HG03460 (cell line): ENCODE data around the gene GPRIN2.
"Not testable (repeated sequence)": the region's sequence is repeated elsewhere in the genome, so short reads cannot be mapped to it uniquely, and the experiment has no call there.

Experiments used
- ATAC-seq: cut with Tn5 transposase; IDR thresholded peaks from one replicate; pipeline ENCODE4 v1.9.1; 2021; ENCODE audit not compliant: unreplicated experiment

The GPRIN2 gene

DNA sequence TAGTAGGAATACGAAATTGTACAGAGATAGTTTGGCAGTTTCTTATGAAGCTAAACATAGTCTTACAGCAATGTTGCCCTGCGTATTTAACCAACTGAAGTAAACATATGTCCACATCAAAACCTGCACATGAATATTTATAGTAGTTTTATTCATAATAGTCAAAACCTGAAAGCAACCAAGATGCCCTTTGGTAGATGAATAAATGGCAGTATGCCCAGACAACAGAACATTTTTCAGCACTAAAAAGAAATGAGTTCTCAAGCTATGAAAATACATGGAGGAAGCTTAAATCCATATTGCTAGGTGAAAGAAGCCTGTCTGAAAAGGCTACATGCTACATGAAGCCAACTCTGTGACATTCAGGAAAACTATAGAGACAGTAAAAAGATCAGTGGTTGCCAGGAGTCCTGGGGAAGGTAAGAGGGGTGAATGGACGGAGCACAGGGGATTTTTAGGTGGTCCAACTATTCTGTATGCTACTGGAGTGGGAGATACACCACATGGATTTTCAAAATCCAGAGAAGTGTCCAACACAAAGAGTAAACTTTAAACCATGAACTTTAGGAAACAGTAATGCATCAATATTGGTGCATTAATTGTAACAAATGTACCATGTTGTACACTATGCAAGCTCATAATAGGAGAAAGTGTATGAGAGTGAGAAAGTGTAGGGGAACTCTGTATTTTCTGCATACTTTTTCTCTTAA is 17.6 kb downstream of the GPRIN2 start:
- ATAC-seq = no peak

- ATAC-seq = no peak
Measured at GRCh38 chr10:46538155-46538554, 18.3 kb downstream of the GPRIN2 start.

GRCh38 chr10:46537309-46537708 is 19.1 kb downstream of the GPRIN2 start:
- no peak for ATAC-seq

GRCh38 chr10:46536781-46537180 is 19.7 kb downstream of the GPRIN2 start:
- ATAC-seq = no peak

GRCh38 chr10:46536171-46536570 is 20.3 kb downstream of the GPRIN2 start:
- ATAC-seq = no peak

- ATAC-seq = no peak
Measured at GRCh38 chr10:46534828-46535524, 21.5 kb downstream of the GPRIN2 start.

GRCh38 chr10:46532256-46532655 is 24.2 kb downstream of the GPRIN2 start:
- not testable (repeated sequence) for ATAC-seq

DNA sequence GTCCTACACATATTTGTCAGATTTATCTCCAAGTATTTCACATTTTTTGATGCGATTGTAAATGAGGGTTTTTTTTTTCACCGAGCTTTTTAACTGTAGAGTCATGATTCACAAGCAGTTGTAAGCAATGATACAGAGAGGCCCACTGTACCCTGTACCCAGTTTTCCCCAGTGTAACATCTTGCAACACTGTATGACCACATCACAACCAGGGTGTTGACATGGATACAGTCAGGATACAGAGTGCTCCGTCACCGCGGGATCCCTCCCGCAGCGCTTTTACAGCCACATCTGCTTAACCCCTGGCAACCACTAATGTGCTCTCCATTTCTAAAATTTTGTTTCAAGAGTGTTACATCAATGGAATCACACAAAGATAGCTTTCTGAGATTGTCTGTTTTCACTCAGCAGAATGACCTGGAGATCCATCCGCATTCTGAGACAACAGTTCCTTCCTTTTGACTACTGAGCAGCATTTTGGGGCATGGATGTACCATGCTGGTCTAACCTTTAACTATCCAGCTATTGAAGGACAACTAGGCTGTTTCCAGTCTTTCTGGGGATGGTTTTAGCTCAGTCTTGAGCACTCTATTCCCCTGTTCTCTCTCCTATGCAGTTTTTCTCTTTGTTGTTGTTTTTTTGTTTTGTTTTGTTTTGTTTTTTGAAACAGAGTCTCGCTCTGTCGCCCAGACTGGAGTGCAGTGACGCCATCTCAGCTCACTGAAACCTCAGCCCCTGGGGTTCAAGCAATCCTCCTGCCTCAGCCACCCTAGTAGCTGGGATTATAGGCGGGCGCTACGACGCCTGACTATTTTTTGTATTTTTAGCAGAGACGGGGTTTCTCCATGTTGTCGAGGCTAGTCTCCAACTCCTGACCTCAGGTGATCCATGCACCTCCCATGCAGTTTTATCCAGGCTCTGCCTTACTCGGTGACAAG is 25.9 kb downstream of the GPRIN2 start:
- ATAC-seq = no peak

DNA sequence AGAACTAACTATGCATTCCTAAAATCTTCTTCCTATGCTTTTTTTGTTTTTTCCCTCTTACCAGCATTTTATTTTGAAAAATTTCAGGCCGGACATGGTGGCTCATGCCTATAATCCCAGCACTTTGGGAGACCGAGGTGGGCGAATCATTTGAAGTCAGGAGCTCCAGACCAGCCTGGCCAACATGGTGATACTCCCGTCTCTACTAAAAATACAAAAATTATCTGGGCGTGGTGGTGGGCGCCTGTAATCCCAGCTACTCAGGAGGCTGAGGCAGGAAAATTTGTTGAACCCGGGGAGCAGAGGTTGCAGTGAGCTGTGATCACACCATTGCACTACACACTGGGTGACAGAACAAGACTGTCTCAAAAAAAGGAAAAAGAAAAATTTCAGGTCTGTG is 26.7 kb downstream of the GPRIN2 start:
- not testable (repeated sequence) for ATAC-seq

DNA sequence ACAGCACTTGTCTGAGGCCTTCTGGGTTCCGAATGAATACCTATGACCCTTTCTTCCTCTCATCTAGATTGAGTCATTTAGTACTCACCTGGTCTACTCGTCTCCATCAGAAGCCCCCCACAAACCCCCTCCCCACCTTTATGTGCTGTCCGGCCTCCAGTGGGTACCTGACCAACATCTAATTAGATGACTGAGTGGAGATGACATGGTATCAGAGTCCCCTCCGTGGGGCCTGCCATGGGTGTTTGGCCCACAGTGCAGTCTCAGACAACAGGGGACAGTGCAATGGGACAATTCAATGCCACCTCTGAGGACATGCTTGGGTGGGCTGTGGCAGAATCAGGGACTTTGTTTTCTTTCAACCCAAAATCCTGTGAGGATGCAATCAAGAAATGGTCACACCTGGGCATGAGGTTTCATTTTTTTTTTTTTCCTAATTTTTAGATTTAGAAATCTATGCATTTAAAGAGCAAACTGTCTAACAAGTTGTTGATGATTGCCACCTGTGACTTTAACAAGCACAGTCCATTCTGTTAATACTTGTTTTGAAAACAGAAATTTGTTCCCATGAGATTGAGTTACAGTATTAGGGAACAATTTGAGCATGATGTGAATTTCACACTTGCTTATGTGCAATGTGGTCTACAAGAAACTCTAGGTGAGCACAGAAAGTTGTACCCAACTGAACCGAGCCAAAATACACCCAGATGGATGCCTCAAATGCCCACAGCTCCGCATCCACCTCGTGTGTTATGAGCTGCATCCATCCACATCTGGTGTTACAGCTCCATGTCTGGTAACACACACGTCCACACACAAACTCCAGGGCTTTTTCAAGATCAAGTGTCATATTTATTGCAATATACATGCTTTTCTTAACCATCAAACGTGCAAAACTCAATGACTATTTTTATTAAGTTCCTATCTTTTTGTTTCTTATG is 27.5 kb downstream of the GPRIN2 start:
- ATAC-seq = no peak

DNA sequence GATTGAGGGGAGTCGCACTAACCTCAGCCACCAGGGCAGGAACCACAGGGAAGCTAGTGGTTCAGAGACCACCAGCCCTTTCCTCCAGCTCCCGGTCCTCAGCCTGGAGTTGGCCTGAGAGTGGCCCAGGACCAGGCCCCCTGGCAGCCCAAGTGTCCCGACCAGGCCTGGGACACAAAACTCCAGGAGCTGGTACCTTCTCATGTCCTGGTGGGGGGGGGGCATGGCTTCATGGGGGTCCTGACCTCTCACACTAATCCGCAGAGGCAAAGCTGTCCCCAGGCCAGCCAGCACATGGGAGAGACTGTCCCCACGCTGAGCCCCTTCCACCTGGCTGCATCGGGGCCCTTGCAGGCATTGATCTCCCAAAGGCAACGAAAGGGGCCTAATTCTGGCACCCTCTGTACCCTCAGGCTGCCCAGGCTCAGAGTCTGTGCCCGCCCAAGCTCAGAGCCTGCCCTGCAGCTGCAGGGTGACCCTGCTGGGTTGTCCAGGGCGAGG is 28.2 kb downstream of the GPRIN2 start:
- no peak for ATAC-seq

DNA sequence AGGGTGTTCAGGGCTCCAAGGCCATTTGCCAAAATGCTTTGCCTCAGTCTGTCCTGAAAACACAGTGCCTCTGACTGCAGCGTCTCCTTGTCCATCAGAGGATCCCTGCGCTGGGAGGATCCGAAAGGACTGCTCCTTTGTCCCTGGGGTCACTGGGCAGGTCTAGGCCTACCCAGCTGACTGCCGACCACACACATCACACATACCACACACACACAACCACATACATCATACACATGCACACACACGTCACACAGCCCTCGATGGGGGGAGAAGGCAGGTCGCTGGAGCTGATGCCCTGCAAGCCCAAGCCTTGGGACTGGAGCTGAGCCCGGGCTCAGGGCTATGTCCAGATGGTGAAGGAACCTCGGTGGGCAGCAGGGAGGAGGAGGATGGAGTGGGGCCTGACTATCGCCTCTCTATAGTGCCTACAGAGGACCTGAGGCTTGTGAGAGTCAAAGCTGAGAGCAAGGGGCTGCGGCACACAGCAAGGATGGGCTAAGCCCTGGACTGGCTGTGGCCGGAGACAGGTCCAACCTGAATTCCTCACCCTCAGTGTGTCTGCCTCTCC is 29.1 kb downstream of the GPRIN2 start:
- no peak for ATAC-seq

- ATAC-seq = no peak
Measured at GRCh38 chr10:46526682-46527038, 29.8 kb downstream of the GPRIN2 start.

- ATAC-seq = no peak
Measured at GRCh38 chr10:46525824-46526681, 30.4 kb downstream of the GPRIN2 start.

DNA sequence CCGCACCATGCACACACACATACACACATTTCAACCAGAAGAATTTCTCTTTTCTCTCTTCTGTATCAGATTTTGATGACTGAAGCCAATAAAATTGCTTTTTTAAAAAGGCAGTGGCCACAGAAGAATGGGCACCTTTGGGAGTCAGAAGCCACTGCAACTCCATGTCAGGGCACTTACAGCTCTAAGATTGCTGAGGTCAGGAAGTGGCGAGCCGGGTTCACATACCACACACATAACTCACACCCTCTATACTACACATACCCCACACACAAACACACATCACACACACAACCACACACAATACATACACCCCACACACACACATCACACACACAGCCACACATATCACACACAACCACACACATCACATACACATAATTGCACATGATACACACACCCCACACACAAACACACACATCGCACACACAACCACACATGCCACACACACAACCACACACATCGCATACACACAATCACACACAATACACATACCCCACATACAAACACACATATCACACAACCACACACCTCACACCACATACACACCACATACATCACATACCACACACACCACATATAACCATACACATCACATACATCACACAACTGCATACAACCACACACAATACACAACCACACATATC is 31.2 kb downstream of the GPRIN2 start:
- no peak for ATAC-seq

DNA sequence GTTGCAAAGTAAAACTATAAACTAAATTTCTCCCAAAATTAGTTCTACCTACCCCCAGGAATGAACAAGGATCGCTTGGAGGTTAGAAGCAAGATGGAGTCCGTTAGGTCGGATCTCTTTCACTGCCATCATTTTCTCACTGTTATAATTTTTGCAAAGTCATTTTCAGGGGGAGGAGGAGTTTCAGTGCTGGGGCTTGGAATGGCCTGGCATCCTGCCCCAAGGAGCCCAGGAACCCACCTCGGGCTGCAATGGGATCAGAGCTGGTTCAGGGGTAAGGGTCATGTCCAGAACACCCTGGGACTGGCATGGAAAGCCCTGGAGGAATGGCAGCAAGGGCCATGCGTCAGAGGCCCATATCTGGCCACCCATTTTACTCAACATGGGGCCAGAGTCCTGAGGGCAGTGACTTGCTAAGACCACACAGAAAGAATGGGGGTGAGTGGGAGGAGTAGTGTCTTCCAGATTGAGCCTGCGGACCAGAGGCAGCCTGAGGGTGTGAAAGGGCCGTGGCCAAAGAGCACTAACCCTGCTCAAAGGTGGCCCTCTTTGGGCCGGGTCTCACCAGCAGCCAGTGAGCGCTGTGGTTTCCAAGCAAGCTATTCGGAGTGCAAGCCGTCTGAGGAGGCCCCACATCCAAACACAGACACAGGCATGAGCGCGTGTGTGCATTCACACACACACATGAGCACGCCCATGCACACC is 31.8 kb downstream of the GPRIN2 start:
- no peak for ATAC-seq

DNA sequence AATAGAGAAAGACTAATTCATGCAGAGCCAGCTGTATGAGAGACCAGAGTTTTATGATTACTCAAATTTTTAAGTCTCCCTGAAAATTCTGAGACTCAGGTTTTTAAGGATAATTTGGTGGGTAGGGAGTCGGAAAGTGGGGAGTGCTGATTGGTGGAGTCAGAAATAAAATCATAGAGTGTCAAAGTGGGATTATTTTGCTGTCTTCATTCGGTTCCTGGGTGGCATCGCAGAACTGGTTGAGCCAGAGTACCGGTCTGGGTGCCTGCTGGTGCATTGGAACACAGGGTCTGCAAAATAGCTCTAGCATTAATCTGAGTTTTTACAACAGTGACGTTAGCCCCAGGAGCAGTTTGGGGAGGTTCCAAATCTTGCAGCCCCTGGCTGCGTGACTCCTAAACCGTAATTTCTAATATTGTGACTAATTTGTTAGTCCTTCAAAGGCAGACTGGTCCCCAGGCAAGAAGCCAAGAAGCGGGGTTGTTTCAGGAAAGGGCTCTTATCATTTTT is 32.4 kb downstream of the GPRIN2 start:
- ATAC-seq = no peak
